ENCODE data around the gene SPOCK1. TPM values are rescaled to one million over a fixed set of nuclear protein-coding genes. Genes with fewer than 3 reads are reported as not detected.

Gene SPOCK1
- total and polyA plus RNA-seq, 9 of the 15 experiments (the other 6 are each of a cell fraction or from before 2014, with no cell fraction given): 0.01 to 0.35 (median 0.04) TPM; not detected in 6

GRCh38 chr5:137507150-137507549 lies 8.0 kb upstream of the SPOCK1 start:
- Histone ChIP-seq H3K36me3 (ENCODE audit: control insufficient read depth, insufficient read depth, low read length) (no peaks in the 10 kb centered on the region), H4K20me1 (replicated peaks; ENCODE audit: control insufficient read depth, insufficient read depth, low read length) (no peaks in the 10 kb centered on the region; the same call in 1 of the 2 replicates), H3K4me3 (no peak overlapping the region), H3K4me2 (ENCODE audit: insufficient read depth, low read length) (no peak overlapping the region), H3K9me3 (replicated peaks; ENCODE audit: control insufficient read depth, insufficient read depth, low read depth, low read length) (no peaks in the 10 kb centered on the region), H3K9ac (ENCODE audit: insufficient read depth in 1 of 2, low read depth in 2 of 2, low read length in 2 of 2) (no peak overlapping the region), H2AFZ (ENCODE audit: low read depth, low read length) (no peak overlapping the region), H3K27ac (ENCODE audit: extremely low read depth, low read depth, low read length) (no peak overlapping the region), H3K79me2 (ENCODE audit: control insufficient read depth, insufficient read depth, low read length) (no peaks in the 10 kb centered on the region), H3K27me3 (ENCODE audit: control insufficient read depth in 2 of 2, insufficient read depth in 2 of 2, low read length in 2 of 2) (0 out of 5 replicates have a peak, but pooled peaks cover 0 to 4% of the 10 kb centered on the region in 2 experiments), H3K9me1 (ENCODE audit: control insufficient read depth, insufficient read depth, low read length) (no peaks in the 10 kb centered on the region), H3K4me1 (replicated peaks in 1 of 2; ENCODE audit: control insufficient read depth in 2 of 2, insufficient read depth in 2 of 2, low read length in 2 of 2) (no peaks in the 10 kb centered on the region)
- ChIA-PET POLR2A (no interaction called here), CTCF (ENCODE audit: low intra/inter-chr PET ratio) (no interaction called here)
- in situ Hi-C loops (cut with MboI) (no loop called here), intact Hi-C loops (cut with micrococcal nuclease) (no loop called here)
- BruUV-seq (replicated peaks): no TSS peak
- FAIRE-seq (no peak), ATAC-seq (no peak), DNase-seq (ENCODE audit: extremely low read depth in 1 of 4, low spot score in 3 of 4) (no peak)
- WGBS (ENCODE audit: insufficient coverage, low coverage, missing lambda C conversion rate): 0% methylated on average over 5 of the region's 5 CpGs
- TF ChIP-seq TAF7 (tag; IDR thresholded peaks at IDR 0.05) (no peak), MAFG (tag; conservative IDR thresholded peaks at IDR 0.05) (0 out of 2 replicates have a peak, but pooled peaks have one; percentile 8)

GRCh38 chr5:137506296-137506695 lies 7.2 kb upstream of the SPOCK1 start:
- Histone ChIP-seq H3K9me3 (replicated peaks; ENCODE audit: control insufficient read depth, insufficient read depth, low read depth, low read length) (no peaks in the 10 kb centered on the region), H3K9ac (ENCODE audit: insufficient read depth in 1 of 2, low read depth in 2 of 2, low read length in 2 of 2) (no peak overlapping the region), H3K4me1 (replicated peaks in 1 of 2; ENCODE audit: control insufficient read depth in 2 of 2, insufficient read depth in 2 of 2, low read length in 2 of 2) (no peaks in the 10 kb centered on the region), H3K79me2 (ENCODE audit: control insufficient read depth, insufficient read depth, low read length) (no peaks in the 10 kb centered on the region), H3K9me1 (ENCODE audit: control insufficient read depth, insufficient read depth, low read length) (no peaks in the 10 kb centered on the region), H3K4me3 (no peak overlapping the region), H3K4me2 (ENCODE audit: insufficient read depth, low read length) (no peak overlapping the region), H3K27ac (ENCODE audit: extremely low read depth, low read depth, low read length) (no peak overlapping the region), H3K36me3 (ENCODE audit: control insufficient read depth, insufficient read depth, low read length) (no peaks in the 10 kb centered on the region), H2AFZ (ENCODE audit: low read depth, low read length) (no peak overlapping the region), H3K27me3 (ENCODE audit: control insufficient read depth in 2 of 2, insufficient read depth in 2 of 2, low read length in 2 of 2) (0 out of 5 replicates have a peak, but pooled peaks cover 0 to 4% of the 10 kb centered on the region in 2 experiments), H4K20me1 (replicated peaks; ENCODE audit: control insufficient read depth, insufficient read depth, low read length) (no peaks in the 10 kb centered on the region; the same call in 1 of the 2 replicates)
- no TSS peak for BruUV-seq (replicated peaks)
- intact Hi-C loops (cut with micrococcal nuclease): no loop called here
- TF ChIP-seq SRSF3 (IDR thresholded peaks at IDR 0.05; ENCODE audit: insufficient read depth, low read length) (no peak), BRF2 (IDR thresholded peaks at IDR 0.05; ENCODE audit: borderline replicate concordance, insufficient read depth, insufficient read length) (no peak), ZNF445 (CRISPR knock-in tag; IDR thresholded peaks at IDR 0.05; ENCODE audit: low read depth) (no peak), GABPA (tag; conservative IDR thresholded peaks at IDR 0.05; ENCODE audit: low read depth) (no peak), ATF1 (CRISPR knock-in tag; IDR thresholded peaks at IDR 0.05) (no peak), ATF1 (tag; IDR thresholded peaks at IDR 0.05) (no peak), TRIM28 (IDR thresholded peaks at IDR 0.05) (no peak), ZKSCAN3 (CRISPR knock-in tag; IDR thresholded peaks at IDR 0.05) (no peak), PHTF2 (CRISPR knock-in tag; IDR thresholded peaks at IDR 0.05) (no peak), CBFA2T2 (conservative IDR thresholded peaks at IDR 0.05) (no peak), ARID2 (IDR thresholded peaks at IDR 0.05) (no peak), OTX1 (CRISPR knock-in tag; IDR thresholded peaks at IDR 0.05) (no peak), TEAD2 (tag; IDR thresholded peaks at IDR 0.05) (no peak)
- ChIA-PET POLR2A (interaction anchor here (0.6 kb wide), 1 partner anchor 209 kb away, joined by 3 read pairs; no protein-coding TSS in a partner anchor), CTCF (ENCODE audit: low intra/inter-chr PET ratio) (no interaction called here)
- FAIRE-seq (no peak), DNase-seq (ENCODE audit: extremely low read depth in 1 of 4, low spot score in 3 of 4) (no peak), ATAC-seq (no peak)
- in situ Hi-C loops (cut with MboI): no loop called here
- 2% methylated on average over 4 of the region's 4 CpGs for WGBS (ENCODE audit: insufficient coverage, low coverage, missing lambda C conversion rate)
